NOMO-1 (cell line): ENCODE measurements around the gene ARMH4.

Experiments used
- DNase-seq, 2 experiments: peaks; one replicate each; lab custom pipeline; 2025; ENCODE audit not compliant: unreplicated experiment in 2 of 2; lab: John Stamatoyannopoulos, UW

ARMH4 gene

DNA sequence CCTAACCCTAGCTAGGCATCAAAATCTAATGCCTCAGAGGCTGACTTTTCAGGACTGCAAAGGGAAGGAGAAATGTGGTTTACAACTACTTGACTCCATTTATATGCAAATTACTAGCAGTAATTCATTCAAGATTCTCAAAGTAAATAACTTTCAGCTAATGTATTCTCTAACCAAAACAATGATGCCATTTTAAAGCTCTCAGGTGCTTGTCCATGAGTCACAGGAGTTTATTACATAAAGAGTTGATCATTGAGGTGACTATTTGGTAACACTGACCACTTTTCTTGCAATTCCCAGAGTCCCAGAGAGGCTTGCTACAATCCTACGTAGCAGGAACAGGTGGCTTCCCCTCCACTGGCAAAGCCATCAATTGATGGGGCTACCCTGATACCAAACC, 177.1 kb downstream of the ARMH4 start:
- DNase-seq = no peak

DNA sequence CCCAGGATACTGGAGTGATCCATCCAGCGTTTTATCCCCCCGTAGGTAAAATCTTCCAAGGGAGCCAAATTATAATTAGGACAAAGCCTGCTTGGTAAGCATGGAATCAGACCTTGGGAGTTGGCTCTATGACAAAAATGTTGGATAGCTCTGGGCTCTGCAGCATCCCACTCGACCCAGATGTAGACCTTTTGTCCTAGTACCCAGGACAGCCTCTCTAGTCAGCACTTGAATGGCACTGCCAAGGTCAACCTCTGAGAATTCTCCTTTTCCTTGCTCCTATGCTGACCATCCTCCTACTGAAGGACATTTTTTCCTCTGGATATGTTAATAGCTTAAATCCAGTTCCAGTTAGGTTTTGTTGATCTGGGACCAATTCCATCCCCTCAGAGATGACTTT, 181.4 kb downstream of the ARMH4 start:
- no peak for DNase-seq

DNA sequence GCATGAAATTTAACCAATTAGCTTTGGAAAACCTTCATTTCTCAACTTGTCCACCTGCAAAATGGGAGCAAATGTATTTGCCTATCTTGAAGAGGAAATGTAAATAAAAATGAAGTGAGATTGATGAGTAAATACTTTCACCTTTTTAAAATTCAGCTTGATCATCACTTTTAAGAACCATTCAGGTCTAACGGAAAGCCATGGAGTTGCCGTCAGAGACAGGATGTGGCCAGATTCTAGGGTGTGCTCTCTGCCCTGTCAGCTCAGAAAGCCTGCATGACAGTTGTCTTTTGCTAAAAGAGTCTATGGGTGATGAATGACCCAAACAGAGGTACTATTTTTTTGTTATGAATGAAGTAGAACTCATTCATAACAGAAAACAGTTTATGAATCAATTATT, 181.8 kb downstream of the ARMH4 start:
- no peak for DNase-seq

DNA sequence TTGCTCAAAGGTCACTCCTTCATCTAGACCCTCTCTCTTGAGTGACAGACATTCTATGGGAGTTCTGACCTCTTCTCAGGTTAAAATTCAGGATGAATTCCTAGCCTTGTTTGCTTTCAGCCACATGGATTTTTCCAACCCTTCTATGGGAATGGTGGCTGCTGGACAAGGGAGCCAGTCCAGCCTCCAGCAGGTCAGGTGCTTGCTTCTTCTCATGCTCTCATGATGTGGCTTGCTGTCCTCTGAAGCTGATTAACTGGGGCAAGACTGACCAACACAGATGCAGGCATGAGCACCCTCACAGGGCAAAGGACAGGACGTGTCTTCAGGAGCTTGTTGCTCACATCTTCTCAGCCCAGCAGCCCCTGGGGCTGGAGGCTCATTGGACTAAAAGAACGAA, 188.9 kb downstream of the ARMH4 start:
- DNase-seq = no peak

GRCh38 chr14:57962325-57963035, 189.5 kb downstream of the ARMH4 start:
- no peak for DNase-seq

DNA sequence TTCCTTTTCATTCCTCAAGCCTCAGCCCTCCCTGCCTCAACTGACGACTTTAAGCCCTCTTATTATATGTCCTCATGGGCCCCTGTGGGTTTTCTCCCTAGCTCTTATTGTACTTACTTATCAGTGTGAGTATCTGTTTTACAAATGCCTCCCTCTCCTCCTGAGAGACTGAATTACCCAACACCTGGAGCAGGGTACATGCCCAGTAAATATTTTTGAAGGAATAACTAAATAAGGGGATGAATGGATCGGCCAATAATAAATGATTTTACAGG, 190.3 kb downstream of the ARMH4 start:
- DNase-seq = no peak

GRCh38 chr14:57960946-57961785, 190.8 kb downstream of the ARMH4 start:
- DNase-seq = no peak

GRCh38 chr14:57957441-57957840, 194.6 kb downstream of the ARMH4 start:
- no peak for DNase-seq
